Stimulated activated CD8-positive, alpha-beta memory T cell treated with anti-CD3 and anti-CD28 coated beads, Interleukin-4, amount 100 ng/mL, for 48 hours (primary cell): Measurements from ENCODE around the gene PRKCH.

Source experiments
- DNase-seq: peaks from one replicate; pipeline ENCODE4 v3.0.0-alpha.2; 2020

PRKCH gene

DNA sequence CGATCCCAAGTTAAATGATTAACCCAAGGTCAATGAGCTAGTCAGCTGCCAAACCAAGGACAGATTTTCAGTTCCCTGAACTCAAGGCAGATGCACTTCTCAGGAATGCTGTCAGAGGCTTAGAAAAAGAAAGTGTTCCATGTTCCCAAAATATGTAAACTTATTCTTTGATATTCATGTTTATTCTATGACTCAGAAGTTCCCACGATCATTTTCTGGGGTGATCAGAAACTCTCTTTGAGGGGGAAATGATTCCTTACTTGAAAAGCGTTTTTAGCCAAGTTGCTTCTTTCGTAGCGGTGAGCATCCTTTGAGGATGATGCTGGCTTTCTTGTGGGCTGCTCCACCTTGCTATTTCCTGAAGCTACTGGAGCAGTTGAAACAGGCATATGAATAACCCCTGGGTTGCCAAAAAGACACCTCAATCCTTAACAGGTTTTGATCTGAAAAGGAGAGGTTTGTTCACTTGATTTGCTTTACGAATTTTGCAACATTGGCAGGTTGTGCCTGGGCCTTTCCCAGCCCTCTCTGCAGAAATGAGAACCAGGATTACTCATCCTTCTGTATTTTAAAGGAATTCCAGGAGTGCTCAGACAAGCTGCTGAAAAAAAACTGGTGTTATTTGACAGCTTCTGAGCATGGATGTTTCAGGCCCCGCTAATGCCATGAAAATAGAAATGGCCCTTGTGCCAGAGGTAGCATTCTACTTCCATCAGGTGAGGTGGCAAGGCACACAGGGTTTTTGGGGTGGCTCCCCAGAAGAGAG is 252.6 kb downstream of the PRKCH start:
- DNase-seq = no peak

DNA sequence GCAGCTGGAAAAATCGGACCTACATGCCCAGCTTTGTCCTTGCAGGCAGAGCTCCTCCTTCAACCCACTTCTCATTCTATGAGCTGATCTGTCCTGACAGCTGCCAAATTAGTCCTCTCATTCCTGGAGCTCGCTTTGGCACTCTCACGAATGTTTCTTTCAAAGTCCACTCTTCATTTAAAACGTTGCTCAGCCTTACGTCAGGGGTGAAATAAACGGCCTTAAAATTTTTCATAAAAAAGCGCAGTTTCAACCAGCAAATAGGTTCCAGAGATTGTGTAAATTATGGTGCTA is 253.1 kb downstream of the PRKCH start:
- no peak for DNase-seq

DNA sequence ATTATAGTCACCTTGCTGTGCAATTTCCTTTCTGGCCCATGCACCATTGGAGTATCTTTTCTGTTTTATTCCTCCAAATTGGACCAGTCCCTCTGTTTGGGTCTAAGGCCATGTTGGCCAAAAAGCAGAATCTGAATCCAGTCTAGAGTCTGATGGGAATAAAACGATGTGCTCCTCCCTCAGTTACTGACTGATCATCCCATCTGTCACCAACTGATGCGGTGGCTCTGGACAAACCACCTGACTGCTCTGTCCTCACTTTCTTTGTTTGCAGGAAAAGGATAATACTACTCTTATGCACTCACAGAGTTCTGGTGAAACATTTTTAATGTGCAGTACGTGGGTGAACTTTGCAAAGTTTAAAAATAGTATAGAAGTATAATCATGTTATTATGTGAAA is 253.7 kb downstream of the PRKCH start:
- DNase-seq = no peak

DNA sequence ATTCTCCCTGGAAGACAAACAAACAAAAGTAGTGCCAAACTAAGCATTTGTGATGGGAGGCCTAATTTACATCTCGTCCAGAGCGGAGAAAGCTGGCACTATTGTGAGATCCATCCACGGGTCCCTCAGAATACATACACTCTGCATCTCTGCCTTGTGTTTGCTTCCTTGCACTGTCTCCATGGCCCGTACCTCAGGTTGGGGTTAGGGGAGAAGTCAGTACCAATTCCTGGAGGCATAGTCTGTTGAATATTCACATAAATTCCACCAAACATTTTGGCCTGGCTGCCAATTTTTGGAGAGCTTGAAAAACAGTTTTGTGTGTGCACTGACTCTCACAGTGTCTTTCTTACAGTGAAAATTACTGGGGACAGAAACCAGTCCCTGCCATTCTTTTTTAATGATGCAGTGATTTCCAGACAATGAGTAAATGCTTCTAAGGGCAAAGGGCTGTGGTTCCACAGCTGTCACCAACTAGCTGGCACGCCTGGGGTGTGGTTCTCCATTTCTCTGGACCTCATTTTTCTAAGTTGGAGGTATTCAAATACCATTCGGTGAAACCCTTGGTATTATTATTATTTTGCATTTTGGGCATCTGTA is 254.3 kb downstream of the PRKCH start:
- DNase-seq = no peak

DNA sequence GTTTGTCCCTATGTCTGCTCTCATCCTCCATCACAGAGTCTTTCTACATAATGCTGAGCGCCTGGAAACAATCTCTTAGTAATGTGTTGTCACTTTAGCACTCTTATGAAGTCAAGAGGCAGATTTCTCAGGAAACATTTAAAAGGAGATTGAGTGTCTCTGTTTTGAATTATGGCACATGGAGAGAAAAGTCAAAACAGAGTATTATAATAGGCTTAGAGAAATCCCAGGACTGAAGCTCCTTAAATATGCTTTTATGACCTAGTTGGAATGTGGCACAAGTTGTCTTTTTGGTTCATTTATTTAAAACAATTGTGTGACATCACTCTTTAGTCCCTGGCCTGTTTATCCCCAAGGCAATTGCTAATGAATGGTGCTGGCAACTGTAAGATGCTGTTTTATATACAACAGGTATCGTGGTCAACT is 256.1 kb downstream of the PRKCH start:
- DNase-seq = no peak

DNA sequence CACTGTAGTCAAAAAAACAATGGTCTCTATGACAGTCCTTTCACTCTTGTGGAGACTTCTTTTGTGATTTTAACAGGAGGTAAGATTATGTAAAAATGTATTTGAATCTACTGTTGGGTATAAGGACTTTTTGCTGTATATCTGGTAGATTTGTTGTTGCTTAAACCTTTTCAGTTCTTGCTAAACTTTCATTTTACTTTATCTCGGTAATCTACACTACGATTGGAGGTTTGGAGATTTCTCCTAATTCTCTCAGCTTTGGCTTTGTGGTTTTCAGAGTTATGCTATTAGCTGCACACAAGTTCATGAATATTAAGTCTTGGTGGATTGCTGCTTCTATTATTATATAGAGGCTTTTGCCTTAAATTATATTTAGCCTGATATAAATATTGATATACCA is 257.4 kb downstream of the PRKCH start:
- no peak for DNase-seq

DNA sequence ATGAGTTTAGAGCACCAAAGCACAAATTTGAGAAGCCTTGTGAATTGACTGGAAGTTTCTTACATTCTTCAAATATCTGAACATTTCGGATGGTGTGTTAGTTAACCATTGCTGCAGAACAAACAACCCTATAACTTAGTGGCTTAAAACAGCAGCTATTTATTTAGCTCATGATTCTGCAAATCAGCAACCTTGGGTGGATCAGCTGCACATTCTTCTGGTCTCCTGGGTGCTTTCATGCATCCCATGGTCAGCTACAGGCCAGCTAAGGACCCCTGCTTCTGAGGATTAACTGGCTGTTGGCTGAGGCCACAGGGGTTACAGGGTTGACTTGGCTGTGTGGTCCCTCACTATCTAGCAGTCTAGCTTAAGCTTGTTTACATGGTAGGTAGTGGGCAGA is 260.0 kb downstream of the PRKCH start:
- no peak for DNase-seq

DNA sequence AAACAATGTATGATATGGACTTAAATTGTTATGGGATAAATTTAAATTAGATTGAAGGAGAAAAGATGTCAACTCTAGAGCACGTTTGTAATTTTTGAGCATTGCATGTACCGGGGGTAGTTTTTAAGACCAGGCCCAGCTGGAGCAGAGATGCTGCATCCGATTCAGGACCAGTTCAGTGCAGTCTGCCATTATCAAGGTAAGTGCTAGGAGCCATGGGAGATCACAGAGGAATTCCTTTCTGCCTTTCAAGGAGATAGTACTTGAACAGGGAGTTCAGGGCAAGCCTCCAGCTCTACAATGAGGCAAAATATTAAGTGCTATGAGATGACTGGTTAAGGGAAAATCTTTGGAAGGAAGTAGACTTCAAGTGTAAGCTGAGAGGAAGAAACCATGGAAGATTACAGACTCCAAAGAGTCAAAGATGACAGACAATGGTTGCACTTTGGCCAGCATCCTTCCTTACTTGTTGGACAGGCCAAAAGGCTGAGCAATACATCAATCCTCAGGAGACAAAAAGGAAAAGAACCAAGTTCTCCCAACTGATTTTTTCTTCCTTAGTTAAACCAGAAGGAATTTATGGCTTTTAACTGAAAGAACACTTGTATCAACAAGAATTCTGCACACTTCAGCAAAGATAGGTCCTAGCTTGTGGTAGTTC is 260.7 kb downstream of the PRKCH start:
- DNase-seq = no peak

DNA sequence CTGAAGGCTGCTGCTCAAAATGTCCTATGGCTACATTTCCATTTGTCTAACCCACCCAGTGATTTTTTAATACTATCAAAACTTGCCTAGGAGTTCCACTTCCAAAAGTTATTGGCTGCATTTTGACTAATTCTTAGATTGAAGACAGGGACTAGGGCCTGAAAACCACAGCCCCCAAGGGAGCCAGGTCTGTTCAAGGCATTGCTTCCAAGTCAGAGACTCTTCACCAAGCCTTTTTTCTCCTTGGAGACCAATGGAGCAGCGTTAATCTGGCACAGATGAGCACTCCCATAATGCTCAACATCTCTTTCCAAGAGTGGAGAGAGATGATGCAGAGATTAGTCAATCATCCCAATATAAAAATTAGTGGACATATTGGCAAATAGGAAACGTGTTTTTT is 261.4 kb downstream of the PRKCH start:
- DNase-seq = no peak

DNA sequence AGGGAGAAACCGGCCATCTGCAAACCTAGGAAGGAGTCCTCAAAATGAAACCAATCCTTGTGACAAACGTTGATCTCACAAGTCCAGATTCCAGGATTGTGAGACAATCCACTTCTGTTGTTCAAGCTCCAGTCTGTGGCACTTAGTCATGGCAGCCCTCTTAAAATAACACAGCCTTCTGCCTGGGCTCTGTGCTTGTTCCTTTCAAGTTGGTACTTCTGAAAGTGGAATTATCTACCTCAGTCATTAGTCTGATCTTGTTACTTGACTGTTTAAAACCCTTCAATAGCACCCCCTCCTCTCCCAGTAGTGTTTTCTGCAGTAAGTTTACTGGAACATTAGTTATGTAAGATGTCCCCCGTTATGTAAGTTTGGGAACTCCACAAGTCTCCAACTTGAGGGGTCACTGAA is 263.0 kb downstream of the PRKCH start:
- no peak for DNase-seq

DNA sequence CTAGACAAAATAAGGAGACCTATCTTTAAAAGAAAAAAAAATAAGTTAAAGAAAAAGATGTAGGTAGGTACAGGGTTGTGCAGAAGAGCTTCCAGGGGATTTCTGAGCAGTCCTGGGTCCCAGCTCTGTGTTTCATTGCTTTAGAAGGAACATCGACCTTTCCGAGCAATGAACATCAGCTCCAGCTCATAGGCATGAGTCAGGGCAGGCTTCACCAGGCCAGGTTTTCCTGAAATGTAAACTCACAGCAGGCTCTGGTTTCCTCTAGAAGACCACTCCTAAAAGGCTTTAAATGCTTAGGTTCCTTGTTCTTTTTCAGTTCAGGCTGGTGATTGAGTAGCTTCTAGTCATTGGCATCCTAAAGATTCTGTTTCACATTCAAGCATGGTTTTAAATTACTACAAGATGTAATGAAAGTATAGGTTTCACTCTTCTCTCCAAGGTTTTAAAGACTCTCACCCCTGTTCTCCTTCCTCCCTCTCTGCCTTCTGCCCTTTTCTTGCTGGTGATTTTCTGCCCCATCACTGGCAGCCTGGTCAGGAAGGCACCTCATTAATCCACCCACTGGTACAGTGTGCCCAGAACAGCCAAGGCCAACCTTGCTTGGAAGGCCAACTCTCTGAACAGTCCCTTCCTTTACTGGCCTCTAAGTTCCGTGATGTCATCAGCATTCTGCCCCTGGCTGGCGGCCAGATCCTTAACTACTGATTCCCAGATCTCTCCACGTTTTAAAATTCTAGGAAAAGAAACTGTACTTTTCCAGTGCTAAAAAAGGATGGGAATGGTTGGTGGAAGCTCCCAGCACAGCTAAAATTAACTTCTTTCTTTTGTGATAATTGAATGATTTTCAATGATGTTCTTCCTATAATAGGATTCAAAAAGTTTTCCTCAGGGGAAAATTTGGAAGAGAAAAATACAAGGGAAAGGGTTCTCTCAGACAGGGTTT is 264.5 kb downstream of the PRKCH start:
- no peak for DNase-seq

DNA sequence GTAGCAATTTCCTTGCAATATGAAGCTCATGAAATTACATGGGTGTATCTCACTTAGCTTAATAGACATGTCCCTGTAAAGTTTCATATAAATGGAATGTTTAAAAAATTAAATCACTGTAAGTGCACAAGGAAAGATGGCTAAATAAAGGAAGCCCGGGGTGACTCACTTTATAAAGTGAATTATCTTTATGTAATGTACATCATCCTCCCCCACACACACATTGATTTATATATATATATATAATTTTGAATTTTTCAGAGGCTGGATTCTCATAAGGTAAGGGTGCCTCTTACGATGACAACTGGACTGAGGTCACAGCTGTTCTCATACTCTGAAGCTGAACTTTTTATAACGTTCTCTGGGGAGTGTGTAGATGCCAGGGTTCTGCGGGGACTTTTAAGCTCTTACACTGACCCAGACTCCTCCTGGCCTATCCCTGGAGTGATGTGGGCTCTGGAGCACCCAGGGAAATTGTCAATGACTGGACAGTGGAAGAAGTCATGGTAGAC is 265.2 kb downstream of the PRKCH start:
- no peak for DNase-seq

DNA sequence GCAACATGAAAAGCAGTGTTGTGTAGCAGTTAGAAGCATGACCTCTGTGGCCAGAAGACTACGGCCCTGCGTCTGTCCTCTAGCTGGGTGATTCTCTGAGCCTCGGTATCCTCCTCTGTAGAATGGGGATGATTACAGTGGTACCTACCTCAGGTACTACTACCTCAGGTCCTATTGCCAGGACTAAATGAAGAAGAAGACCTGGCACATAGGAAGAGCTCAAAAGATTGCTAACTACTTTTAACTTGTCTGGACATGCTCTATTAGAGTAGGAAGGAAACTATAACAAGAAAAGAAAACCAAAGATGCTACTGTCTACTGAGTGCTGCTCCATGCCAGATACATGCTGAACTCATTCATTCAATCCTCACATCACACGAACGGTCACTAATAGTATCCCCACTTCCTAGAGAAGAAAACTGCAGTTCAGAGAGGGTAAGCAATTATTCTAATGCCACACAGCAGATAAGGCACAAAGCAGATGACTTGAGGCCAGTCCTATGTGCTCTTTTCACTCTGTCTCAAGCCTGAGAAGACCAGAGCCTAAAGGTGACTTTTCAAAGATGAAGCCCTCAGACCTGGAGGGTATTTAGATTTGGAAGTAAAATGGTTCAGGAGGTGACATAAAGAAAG is 265.8 kb downstream of the PRKCH start:
- DNase-seq = no peak

DNA sequence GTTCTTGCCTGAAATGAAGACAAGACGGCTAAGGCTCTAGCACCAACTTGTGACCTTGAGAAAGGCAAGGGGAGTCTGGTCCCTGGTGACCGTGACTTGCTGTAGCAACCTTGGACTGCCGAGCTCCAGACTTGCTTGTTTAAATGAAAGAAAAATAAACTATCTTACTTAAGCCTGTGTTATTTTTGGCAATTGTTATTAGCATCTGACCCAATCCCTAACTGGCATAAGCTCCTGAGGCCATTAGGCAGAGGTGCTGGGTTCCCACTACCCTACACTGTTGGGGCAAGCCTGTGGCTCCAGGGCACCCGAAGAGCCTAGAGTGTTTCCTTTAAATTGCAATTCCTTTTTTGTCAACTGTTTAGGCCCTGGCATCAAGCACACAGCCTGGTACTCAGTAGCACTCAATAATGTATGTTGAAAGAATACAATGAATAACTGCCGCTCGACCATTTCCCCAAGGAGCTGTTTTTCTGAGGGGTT is 267.1 kb downstream of the PRKCH start:
- no peak for DNase-seq

DNA sequence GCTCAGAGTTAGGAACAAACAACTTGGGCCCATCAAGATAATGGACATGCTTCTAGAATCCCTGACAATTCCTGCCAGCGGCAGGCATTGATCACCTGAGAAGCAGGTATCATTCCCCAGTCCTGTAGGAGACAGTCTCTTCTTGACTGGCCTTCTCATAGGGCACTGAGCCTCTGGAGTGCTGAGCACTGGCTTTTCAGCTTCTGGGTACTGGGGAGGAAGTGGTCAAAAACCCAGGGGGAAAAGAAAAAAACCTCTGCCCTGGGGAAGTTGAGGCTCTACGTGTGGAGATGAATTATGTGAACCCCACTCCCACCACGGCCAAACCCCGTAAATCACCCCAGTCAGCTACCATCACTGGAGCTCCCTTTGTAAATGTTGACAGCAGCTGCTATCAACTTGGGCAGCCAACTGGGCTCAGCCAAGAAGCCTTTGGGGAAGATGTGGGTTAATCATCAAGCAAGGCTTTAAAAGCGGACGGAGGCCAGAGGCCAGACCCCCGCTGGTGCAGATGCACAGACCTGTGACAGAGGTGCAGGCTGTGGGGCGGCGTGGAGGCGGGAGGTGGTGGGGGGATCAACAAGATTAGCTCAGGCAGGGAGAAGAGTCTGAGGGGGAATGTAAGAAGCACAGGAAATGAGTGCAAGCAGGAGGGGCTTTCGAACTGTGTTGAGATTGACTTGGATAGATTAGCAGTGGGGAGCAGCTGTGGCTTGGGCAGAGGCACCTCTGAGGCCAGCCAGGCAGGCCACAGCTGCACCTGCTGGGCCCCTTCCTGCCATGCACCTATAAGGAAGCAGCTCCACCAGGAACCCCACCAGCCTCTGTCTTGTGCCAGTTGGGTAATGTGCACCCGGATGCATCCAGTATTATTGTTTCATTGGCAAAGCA is 268.6 kb downstream of the PRKCH start:
- no peak for DNase-seq

DNA sequence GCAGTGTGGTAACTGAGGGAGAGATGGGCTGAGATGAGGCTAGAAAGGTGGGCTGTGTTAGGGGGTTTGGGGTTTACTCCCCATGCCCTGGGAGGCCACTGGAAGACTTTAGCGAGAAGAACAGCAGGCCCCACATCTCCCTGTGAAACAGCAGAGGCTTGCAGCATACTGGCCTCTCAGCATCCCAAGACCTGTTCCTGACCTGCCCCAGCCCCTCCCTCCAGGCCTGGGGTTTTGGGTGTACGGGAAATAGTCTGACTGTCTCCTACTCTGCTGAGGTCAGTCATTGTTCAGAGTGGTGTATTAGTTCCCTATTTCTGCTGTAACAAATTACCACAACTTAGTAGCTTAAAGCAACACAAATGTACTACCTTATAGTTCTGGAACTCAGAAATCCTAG is 270.5 kb downstream of the PRKCH start:
- no peak for DNase-seq

DNA sequence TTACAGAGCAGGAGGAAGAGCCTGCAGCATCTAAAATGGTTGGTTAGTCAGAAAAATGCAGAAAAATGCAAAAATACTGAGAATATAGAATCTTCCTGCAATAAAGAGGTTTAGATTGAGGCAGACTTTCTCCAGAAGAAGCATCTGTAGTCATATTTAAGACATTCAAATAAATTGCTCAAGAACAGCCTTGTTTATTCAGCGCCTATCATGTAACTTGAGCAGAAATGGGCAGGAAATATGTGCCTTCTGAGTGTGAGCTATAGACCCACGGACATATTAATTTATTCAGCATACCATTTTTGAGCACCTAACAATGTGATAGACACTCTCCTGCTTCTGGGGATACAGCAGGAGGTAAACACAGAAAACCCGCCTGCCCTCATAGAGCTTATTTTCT is 272.0 kb downstream of the PRKCH start:
- DNase-seq = no peak

DNA sequence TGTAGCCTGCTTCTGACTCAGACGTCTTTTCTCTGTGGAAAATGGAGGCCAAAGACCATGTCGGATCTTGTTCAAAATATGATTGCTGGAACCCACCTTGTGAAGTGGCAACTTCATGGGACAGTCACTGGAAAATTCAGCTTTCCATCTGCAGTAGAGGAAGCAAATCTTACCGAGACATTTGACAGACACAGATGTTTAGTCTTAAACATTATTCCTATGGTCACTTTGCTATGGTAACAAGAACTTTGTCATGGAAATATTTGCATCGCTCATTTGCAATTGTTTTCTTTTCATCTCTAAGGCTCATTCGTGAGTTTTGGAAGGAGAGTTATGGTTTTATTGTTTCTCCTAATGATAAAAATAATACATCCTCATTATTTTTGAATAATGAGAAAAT is 275.6 kb downstream of the PRKCH start:
- no peak for DNase-seq

DNA sequence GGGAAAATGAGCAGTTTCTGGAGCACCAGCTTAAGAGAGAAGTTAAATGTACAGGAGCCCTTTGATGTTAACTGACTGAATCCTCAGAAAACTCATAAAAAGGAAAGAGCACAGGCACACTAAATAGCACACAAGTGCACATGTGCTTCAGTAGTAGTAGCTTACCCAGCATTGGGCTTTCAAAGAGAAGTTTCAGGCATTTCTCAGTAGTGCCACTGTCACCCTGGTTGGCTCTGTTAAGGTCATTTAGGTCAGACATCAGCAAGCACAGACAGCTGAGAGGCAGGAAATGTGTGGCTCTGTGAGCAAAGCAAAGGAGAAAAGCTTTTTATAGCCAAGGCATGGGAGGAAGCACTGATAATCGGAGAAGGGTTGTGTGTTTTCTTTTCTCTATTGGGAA is 277.6 kb downstream of the PRKCH start:
- DNase-seq = no peak

DNA sequence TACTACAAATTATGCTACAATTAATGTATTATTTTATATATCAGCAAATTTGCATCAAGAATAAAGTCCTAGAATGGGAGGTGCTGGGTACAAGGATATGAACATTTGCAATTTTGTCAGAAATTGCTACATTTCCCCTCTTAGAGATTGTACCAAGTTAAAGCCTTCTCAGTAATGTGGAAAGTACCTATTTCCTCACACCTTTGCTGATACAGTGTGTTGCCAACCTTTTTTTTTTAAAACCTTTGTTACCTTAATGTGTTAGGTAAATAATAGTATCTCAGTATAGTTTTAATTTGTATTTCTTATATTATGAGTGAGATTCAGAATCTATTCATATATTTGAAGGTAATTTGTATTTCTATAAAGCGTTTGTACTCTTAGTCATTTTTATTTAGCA is 278.6 kb downstream of the PRKCH start:
- DNase-seq = no peak
